ENCODE results near the gene NUP93. TPM values are rescaled to one million over a fixed set of nuclear protein-coding genes. Genes with fewer than 3 reads are reported as not detected.

NUP93 gene
- total and polyA plus RNA-seq, 2 donors (not counting 3 experiments of a cell fraction or from before 2014, with no cell fraction given) = 62.3 to 124 TPM

- Histone ChIP-seq H3K4me2 (ENCODE audit: insufficient read depth, low read length) (no peak overlapping the region), H3K36me3 (ENCODE audit: control insufficient read depth in 2 of 2, extremely low read depth in 1 of 2, insufficient read depth in 2 of 2, low read length in 2 of 2) (no peaks in the 10 kb centered on the region), H3K9me1 (replicated peaks; ENCODE audit: control insufficient read depth, extremely low read depth, insufficient read depth, low read length) (no peaks in the 10 kb centered on the region), H3K9me3 (replicated peaks; ENCODE audit: control insufficient read depth, insufficient read depth, low read length) (no peaks in the 10 kb centered on the region), H3K27me3 (ENCODE audit: control insufficient read depth in 2 of 2, insufficient read depth in 2 of 2, low read length in 2 of 2) (no peaks in the 10 kb centered on the region), H3K9ac (replicated peaks; ENCODE audit: extremely low read depth, insufficient read depth, low read length) (no peak overlapping the region), H2AFZ (ENCODE audit: low read depth, low read length) (no peak overlapping the region), H3K79me2 (ENCODE audit: control insufficient read depth, insufficient read depth, low read length) (no peaks in the 10 kb centered on the region), H4K20me1 (replicated peaks; ENCODE audit: control insufficient read depth, extremely low read depth, insufficient read depth, low read length) (no peaks in the 10 kb centered on the region), H3K27ac (ENCODE audit: insufficient read depth, low read depth, low read length) (no peak overlapping the region), H3K4me1 (ENCODE audit: control insufficient read depth, extremely low read depth, insufficient read depth, low read length) (no peaks in the 10 kb centered on the region), H3K4me3 (replicated peaks in 1 of 3; ENCODE audit: insufficient read depth in 1 of 3, low read depth in 1 of 3, low read length in 3 of 3) (no peak overlapping the region)
- DNase-seq (ENCODE audit: low read depth, low spot score) (no peak), FAIRE-seq (no peak)
- TF ChIP-seq POLR2AphosphoS5 (IDR thresholded peaks at IDR 0.05; ENCODE audit: insufficient read depth, low read depth, low read length) (no peak), POLR2A (IDR thresholded peaks at IDR 0.05; ENCODE audit: low read depth, low read length) (no peak), GATA2 (IDR thresholded peaks at IDR 0.05; ENCODE audit: insufficient read depth, insufficient read length, low read depth, low read length) (no peak), JUN (IDR thresholded peaks at IDR 0.05; ENCODE audit: borderline replicate concordance, insufficient read depth, insufficient read length, low read depth) (no peak)
- TF ChIP-seq, protein P1, sequence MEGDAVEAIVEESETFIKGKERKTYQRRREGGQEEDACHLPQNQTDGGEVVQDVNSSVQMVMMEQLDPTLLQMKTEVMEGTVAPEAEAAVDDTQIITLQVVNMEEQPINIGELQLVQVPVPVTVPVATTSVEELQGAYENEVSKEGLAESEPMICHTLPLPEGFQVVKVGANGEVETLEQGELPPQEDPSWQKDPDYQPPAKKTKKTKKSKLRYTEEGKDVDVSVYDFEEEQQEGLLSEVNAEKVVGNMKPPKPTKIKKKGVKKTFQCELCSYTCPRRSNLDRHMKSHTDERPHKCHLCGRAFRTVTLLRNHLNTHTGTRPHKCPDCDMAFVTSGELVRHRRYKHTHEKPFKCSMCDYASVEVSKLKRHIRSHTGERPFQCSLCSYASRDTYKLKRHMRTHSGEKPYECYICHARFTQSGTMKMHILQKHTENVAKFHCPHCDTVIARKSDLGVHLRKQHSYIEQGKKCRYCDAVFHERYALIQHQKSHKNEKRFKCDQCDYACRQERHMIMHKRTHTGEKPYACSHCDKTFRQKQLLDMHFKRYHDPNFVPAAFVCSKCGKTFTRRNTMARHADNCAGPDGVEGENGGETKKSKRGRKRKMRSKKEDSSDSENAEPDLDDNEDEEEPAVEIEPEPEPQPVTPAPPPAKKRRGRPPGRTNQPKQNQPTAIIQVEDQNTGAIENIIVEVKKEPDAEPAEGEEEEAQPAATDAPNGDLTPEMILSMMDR (IDR thresholded peaks at IDR 0.05; ENCODE audit: extremely low read depth in 1 of 2, insufficient read depth in 1 of 2, low read depth in 1 of 2, low read length in 2 of 2) = peak; percentile 20 to 40
- intact Hi-C loops (cut with micrococcal nuclease) = loop anchor here (1.0 to 5.0 kb wide), 2 partner anchors 178 to 292 kb away; no protein-coding TSS in a partner anchor
- ChIA-PET POLR2A (no interaction called here), CTCF (interaction anchor here (0.6 to 2.4 kb wide), 17 partner anchors 10 to 176 kb away, joined by 3 to 47 read pairs (median 4); partner anchors contain the start of gene HERPUD1)
- dilution Hi-C loops (cut with MboI; ENCODE audit: extremely low pct_ligation_motif_present, low sequenced_read_pairs) = no loop called here
- BruUV-seq (replicated peaks) = no TSS peak
These were observed 139.8 kb downstream of the NUP93 start for GRCh38 chr16:56869513-56870275.
